Measurements from ENCODE around the gene AMFR. TPM values are rescaled to one million over a fixed set of nuclear protein-coding genes. Genes with fewer than 3 reads are reported as not detected.

AMFR gene
- total RNA-seq, 1 donor from 2014 or later, result 65.2 TPM

DNA sequence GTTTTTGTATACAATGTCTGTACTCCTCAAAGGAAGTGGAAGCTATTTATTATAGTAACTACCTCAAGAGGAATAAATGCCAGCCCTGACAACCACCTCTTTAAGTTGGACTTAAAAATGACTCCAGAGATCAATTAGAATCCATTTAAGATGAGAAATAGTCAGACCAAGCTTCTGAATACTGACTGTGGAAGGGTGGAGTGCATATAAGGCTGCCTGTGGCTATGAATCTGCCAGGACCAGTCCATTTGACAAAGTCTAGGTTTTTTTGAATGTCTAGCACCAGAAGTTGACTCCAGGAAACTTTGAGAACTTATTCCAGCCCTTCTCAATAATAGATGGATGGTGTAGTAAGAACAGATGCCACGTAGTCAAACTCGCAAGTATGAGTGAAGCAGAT, 41.0 kb upstream of the AMFR start:
- Histone ChIP-seq H3K9me3 (replicated peaks) (no peaks in the 10 kb centered on the region), H3K4me3 (no peak overlapping the region), H3K27me3 (ENCODE audit: low read depth) (no peaks in the 10 kb centered on the region), H3K36me3 (peaks cover 92% of the 10 kb centered on the region), H3K4me1 (no peaks in the 10 kb centered on the region), H3K27ac (replicated peaks) (no peak overlapping the region)
- no peak for TF ChIP-seq CTCF (IDR thresholded peaks at IDR 0.05; ENCODE audit: borderline replicate concordance)
- intact Hi-C loops (cut with micrococcal nuclease), result no loop called here
- no peak for DNase-seq

DNA sequence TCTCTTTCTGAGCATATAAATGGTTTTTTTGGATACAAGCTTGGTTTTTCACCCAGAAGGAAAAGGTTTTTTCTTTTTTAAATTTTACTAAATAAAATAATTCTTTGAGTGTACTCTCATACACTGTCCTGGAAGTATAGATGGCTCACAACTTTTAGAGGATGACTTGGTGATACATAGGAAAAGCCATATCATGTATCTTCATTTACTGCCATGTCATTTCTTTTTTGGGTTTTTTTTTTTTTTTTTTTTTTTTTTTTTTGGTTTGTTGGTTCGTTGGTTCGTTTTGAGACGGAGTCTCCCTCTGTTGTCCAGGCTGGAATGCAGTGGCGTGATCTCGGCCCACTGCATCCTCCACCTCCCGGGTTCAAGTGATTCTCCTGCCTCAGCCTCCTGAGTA, 37.8 kb upstream of the AMFR start:
- DNase-seq, result no peak
- no peak overlapping the region for H3K4me3 ChIP-seq
- no peaks in the 10 kb centered on the region for H3K9me3 ChIP-seq (replicated peaks)
- H3K4me1 ChIP-seq, result no peaks in the 10 kb centered on the region
- intact Hi-C loops (cut with micrococcal nuclease), result no loop called here
- H3K27me3 ChIP-seq (ENCODE audit: low read depth), result no peaks in the 10 kb centered on the region
- H3K36me3 ChIP-seq, result peaks cover 91% of the 10 kb centered on the region
- TF ChIP-seq CTCF (IDR thresholded peaks at IDR 0.05; ENCODE audit: borderline replicate concordance), result no peak
- H3K27ac ChIP-seq (replicated peaks), result no peak overlapping the region

DNA sequence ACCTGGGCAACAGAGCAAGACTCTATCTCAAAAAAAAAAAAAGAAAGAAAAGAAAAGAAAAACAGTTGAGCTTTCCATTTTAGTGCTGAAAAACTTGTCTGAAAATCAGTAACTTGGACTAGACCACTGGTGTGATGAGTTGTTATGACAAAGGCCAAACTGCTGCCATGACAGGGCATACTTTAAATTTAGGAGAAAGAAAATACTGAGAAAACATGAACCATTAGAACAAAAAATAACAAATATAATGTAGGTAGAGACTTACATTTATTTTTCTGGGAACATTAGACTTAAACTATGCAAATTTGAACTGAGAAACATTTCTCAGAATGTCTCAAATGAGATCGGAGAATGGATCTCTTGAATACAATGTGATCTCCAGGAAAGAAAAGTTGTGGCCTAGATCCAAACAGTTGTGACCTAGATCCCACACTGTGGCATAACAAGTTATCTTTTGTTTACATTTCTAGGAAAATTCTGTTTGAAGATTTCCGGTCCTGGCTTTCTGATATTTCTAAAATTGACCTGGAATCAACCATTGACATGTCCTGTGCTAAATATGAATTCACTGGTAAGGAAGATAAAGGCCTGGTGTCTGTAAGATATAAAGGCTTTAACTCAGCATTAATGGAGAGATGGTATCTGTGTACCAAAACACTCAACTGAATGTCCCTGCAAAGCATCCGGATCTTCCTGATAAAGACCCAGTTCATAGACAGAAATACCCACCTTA, 36.9 kb upstream of the AMFR start:
- Histone ChIP-seq H3K27ac (replicated peaks) (no peak overlapping the region), H3K4me3 (no peak overlapping the region), H3K27me3 (ENCODE audit: low read depth) (no peaks in the 10 kb centered on the region), H3K36me3 (peaks cover 88% of the 10 kb centered on the region), H3K9me3 (replicated peaks) (no peaks in the 10 kb centered on the region), H3K4me1 (no peaks in the 10 kb centered on the region)
- intact Hi-C loops (cut with micrococcal nuclease), result no loop called here
- TF ChIP-seq CTCF (IDR thresholded peaks at IDR 0.05; ENCODE audit: borderline replicate concordance), result no peak
- DNase-seq, result no peak

DNA sequence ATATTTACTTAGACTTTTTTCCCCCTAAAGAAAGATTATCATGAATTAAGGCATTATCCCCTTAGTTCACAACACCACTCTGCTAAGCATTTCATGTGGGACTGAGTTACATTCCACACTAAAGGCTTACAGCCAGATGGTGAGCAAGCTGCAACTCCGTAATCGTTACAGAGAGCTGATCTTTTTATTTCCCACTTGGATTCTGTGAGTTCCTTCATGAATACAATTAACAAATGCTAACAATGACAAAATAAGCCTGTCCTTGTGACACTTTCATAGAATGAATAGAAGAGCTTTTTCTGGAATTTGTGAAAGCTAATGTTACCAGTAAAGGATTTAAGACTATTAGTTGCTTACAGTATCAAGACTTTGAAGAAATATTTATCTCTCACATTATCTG, 34.8 kb upstream of the AMFR start:
- H3K9me3 ChIP-seq (replicated peaks), result no peaks in the 10 kb centered on the region
- H3K4me3 ChIP-seq, result no peak overlapping the region
- peaks cover 88% of the 10 kb centered on the region for H3K36me3 ChIP-seq
- intact Hi-C loops (cut with micrococcal nuclease), result no loop called here
- DNase-seq, result no peak
- H3K27me3 ChIP-seq (ENCODE audit: low read depth), result no peaks in the 10 kb centered on the region
- TF ChIP-seq CTCF (IDR thresholded peaks at IDR 0.05; ENCODE audit: borderline replicate concordance), result no peak
- no peaks in the 10 kb centered on the region for H3K4me1 ChIP-seq
- no peak overlapping the region for H3K27ac ChIP-seq (replicated peaks)

GRCh38 chr16:56457927-56458470, 32.7 kb upstream of the AMFR start:
- no peak for DNase-seq
- Histone ChIP-seq H3K27ac (replicated peaks) (no peak overlapping the region), H3K36me3 (peaks cover 87% of the 10 kb centered on the region), H3K9me3 (replicated peaks) (no peaks in the 10 kb centered on the region), H3K4me1 (peaks cover 4% of the 10 kb centered on the region), H3K4me3 (no peak overlapping the region), H3K27me3 (ENCODE audit: low read depth) (no peaks in the 10 kb centered on the region)
- intact Hi-C loops (cut with micrococcal nuclease), result no loop called here
- TF ChIP-seq CTCF (IDR thresholded peaks at IDR 0.05; ENCODE audit: borderline replicate concordance), result no peak
